GM06990 (cell line): ENCODE measurements around the gene CACNA1F.

ENCODE experiments used
- DNase-seq: peaks from one replicate; pipeline ENCODE4 v3.0.0-alpha.2; 2011; ENCODE audit not compliant: insufficient read length; ENCODE audit errors: extremely low read depth
- H3K27me3 ChIP-seq: replicated peaks from 2 replicates; pipeline ENCODE4 v1.6.0; 2011; ENCODE audit warnings: low read length; ENCODE audit not compliant: control insufficient read depth, insufficient read depth
- H3K36me3 ChIP-seq: 2 replicates; pipeline ENCODE4 v1.5.1; 2011; ENCODE audit warnings: low read length; ENCODE audit not compliant: control insufficient read depth, insufficient read depth
- H3K4me3 ChIP-seq: replicated peaks from 2 replicates; pipeline ENCODE4 v1.5.1; 2011; ENCODE audit warnings: low read depth, mild to moderate bottlenecking, control low read depth, low read length
- CTCF ChIP-seq: IDR thresholded peaks from 2 replicates; pipeline ENCODE4 v1.5.1; 2011; ENCODE audit warnings: low read length, control low read depth, mild to moderate bottlenecking, inconsistent platforms; ENCODE audit not compliant: insufficient read depth, poor library complexity, severe bottlenecking

Gene CACNA1F

GRCh38 chrX:49263631-49264030 lies 30.5 kb upstream of the CACNA1F start:
- Histone ChIP-seq H3K4me3 (no peak overlapping the region), H3K27me3 (no peaks in the 10 kb centered on the region), H3K36me3 (no peaks in the 10 kb centered on the region)
- no peak for TF ChIP-seq CTCF
- no peak for DNase-seq

GRCh38 chrX:49262603-49263002 lies 29.5 kb upstream of the CACNA1F start:
- no peaks in the 10 kb centered on the region for H3K36me3 ChIP-seq
- no peak for DNase-seq
- TF ChIP-seq CTCF: no peak
- no peak overlapping the region for H3K4me3 ChIP-seq
- no peaks in the 10 kb centered on the region for H3K27me3 ChIP-seq

GRCh38 chrX:49260221-49260985 lies 27.3 kb upstream of the CACNA1F start:
- Histone ChIP-seq H3K4me3 (no peak overlapping the region), H3K36me3 (no peaks in the 10 kb centered on the region), H3K27me3 (no peaks in the 10 kb centered on the region)
- DNase-seq: no peak
- TF ChIP-seq CTCF: no peak

GRCh38 chrX:49258749-49259124 lies 25.6 kb upstream of the CACNA1F start:
- no peak for DNase-seq
- H3K36me3 ChIP-seq: no peaks in the 10 kb centered on the region
- no peak for TF ChIP-seq CTCF
- H3K4me3 ChIP-seq: no peak overlapping the region
- no peaks in the 10 kb centered on the region for H3K27me3 ChIP-seq

- no peak for DNase-seq
- Histone ChIP-seq H3K27me3 (no peaks in the 10 kb centered on the region), H3K36me3 (no peaks in the 10 kb centered on the region), H3K4me3 (no peak overlapping the region)
- no peak for TF ChIP-seq CTCF
Measured at GRCh38 chrX:49257846-49258748, 25.0 kb upstream of the CACNA1F start.
